GM23248 (cell line): ENCODE measurements around the gene IRF2BP2.
"Not testable (repeated sequence)": the region's sequence is repeated elsewhere in the genome, so short reads cannot be mapped to it uniquely, and the experiment has no call there.

Experiments
- EZH2 ChIP-seq: fragments of 200-600 bp; sonication (generic); IDR thresholded peaks from 2 replicates; pipeline ENCODE4 v1.6.1; 2018; ENCODE audit warnings: antibody characterized with exemption, mild to moderate bottlenecking; ENCODE audit not compliant: insufficient read depth, poor library complexity, severe bottlenecking
- EZH2phosphoT487 ChIP-seq: fragments of 200-600 bp; sonication (generic); IDR thresholded peaks from 2 replicates; pipeline ENCODE4 v1.6.1; 2018; ENCODE audit warnings: antibody characterized with exemption, moderate library complexity, mild to moderate bottlenecking, low read depth; ENCODE audit not compliant: insufficient read depth

DNA sequence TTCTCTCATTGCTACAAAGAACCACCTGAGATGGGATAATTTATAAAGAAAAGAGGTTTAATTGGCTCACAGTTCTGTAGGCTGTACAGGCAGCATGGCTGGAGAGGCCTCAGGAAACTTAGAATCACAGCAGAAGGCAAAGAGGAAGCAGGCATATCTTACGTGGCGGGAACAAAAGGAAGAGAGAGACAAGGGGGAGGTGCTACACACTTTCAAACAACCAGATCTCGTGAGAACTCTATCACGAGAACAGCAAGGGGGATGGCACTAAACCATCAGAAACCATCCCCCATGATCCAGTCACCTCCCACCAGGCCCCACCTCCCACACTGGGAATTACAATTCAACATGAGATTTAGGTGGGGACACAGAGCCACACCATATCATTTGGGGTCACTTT, 15.4 kb downstream of the IRF2BP2 start:
- not testable (repeated sequence) for TF ChIP-seq EZH2phosphoT487, EZH2
